GM12891 (cell line): ENCODE results near the gene SLC26A11.

ENCODE experiments used
- POLR2A ChIP-seq: IDR thresholded peaks from 2 replicates; pipeline ENCODE4 v1.6.1; 2011; ENCODE audit warnings: low read depth, low read length, control low read depth
- POLR2AphosphoS5 ChIP-seq: IDR thresholded peaks from 2 replicates; pipeline ENCODE4 v1.6.1; 2011; ENCODE audit warnings: low read depth, low read length, control low read depth
- POU2F2 ChIP-seq: IDR thresholded peaks from 2 replicates; pipeline ENCODE4 v1.6.1; 2011; ENCODE audit warnings: low read depth, mild to moderate bottlenecking, control low read depth, low read length, moderate library complexity
- SPI1 ChIP-seq: IDR thresholded peaks from 2 replicates; pipeline ENCODE4 v1.6.1; 2011; ENCODE audit warnings: low read depth, low read length, control low read depth
- TAF1 ChIP-seq: IDR thresholded peaks from 2 replicates; pipeline ENCODE4 v1.6.1; 2011; ENCODE audit warnings: low read depth, low read length, control low read depth

- TF ChIP-seq POLR2AphosphoS5 (no peak), POLR2A (no peak), TAF1 (no peak), SPI1 (no peak), POU2F2 (no peak)
Observed at GRCh38 chr17:80214012-80214877, 6.0 kb upstream of the SLC26A11 start.
